Inflammatory macrophage (primary cell): ENCODE measurements around the gene SELENOV.
A peak's percentile ranks its signal among the peaks of the same experiment; 100 is the strongest.

Source experiments
- DNase-seq, 2 donors: peaks; one replicate each; pipeline ENCODE4 v3.0.0-alpha.2; 2020 to 2022

The SELENOV gene

GRCh38 chr19:39520541-39521484 is 5.9 kb downstream of the SELENOV start:
- no peak for DNase-seq

GRCh38 chr19:39524495-39524894 is 9.6 kb downstream of the SELENOV start:
- peak; percentile 88 to 90 for DNase-seq

GRCh38 chr19:39525205-39525604 is 10.3 kb downstream of the SELENOV start:
- no peak for DNase-seq

GRCh38 chr19:39531834-39532232 is 16.9 kb downstream of the SELENOV start:
- DNase-seq: no peak

GRCh38 chr19:39532233-39533002 is 17.5 kb downstream of the SELENOV start, which contains the start of gene EID2B:
TSS of gene EID2B (minus strand) at chr19:39532852. CDS start at chr19:39532802, 50 bp downstream.
- DNase-seq: peak; percentile 98

GRCh38 chr19:39533003-39533512 is 18.1 kb downstream of the SELENOV start:
- DNase-seq: no peak

- no peak for DNase-seq
These were observed 18.9 kb downstream of the SELENOV start for GRCh38 chr19:39533791-39534190.

- no peak for DNase-seq
These were observed 24.2 kb downstream of the SELENOV start for GRCh38 chr19:39539165-39539517.

GRCh38 chr19:39539518-39540332 is 24.8 kb downstream of the SELENOV start, which contains the start of gene EID2:
TSS of gene EID2 (minus strand) at chr19:39540161. CDS start at chr19:39540079, 82 bp downstream.
- DNase-seq: peak; percentile 95 to 98

- DNase-seq: no peak
These were observed 25.4 kb downstream of the SELENOV start for GRCh38 chr19:39540333-39540673.

GRCh38 chr19:39542206-39542605 is 27.3 kb downstream of the SELENOV start:
- DNase-seq: no peak

- no peak for DNase-seq
These were observed 28.5 kb downstream of the SELENOV start for GRCh38 chr19:39543477-39543857.

- no peak for DNase-seq
These were observed 29.4 kb downstream of the SELENOV start for GRCh38 chr19:39544226-39544903.

- DNase-seq: no peak
These were observed 30.0 kb downstream of the SELENOV start for GRCh38 chr19:39544911-39545310.

- no peak for DNase-seq
These were observed 31.7 kb downstream of the SELENOV start for GRCh38 chr19:39546599-39546998.

GRCh38 chr19:39550197-39550596 is 35.3 kb downstream of the SELENOV start:
- no peak for DNase-seq

- no peak for DNase-seq
These were observed 38.2 kb downstream of the SELENOV start for GRCh38 chr19:39553082-39553652.

GRCh38 chr19:39554701-39555311 is 39.9 kb downstream of the SELENOV start:
- DNase-seq: no peak

- DNase-seq: no peak
These were observed 40.9 kb downstream of the SELENOV start for GRCh38 chr19:39555883-39556282.

- peak; percentile 25 to 37 for DNase-seq
These were observed 43.1 kb downstream of the SELENOV start for GRCh38 chr19:39557811-39558623.
